Right lung (tissue), 10 donors: Measurements from ENCODE around the gene FPGT. TPM values are rescaled to one million over a fixed set of nuclear protein-coding genes. Genes with fewer than 3 reads are reported as not detected.
"Not testable (repeated sequence)": the region's sequence is repeated elsewhere in the genome, so short reads cannot be mapped to it uniquely, and the experiment has no call there.

Experiments
- DNase-seq, 2 donors: peaks; one replicate each; pipeline ENCODE4 v3.0.0-alpha.2; 2013
- long read RNA-seq, 8 donors: transcript quantifications; one replicate each; lab custom pipeline, GENCODE V29; 2026
- polyA plus RNA-seq, 5 donors: library from polyadenylated mRNA; unstranded; fragments of 120-200 nt; gene quantifications; one replicate each; pipeline versions ENCODE4 v1.2.1 to v1.2.3, GENCODE V29; 2013; ENCODE audit warnings: inconsistent platforms in 1 of 5, low replicate concordance in 1 of 5; ENCODE audit not compliant: insufficient read length in 5 of 5, insufficient read depth in 1 of 5

FPGT gene
- polyA plus RNA-seq: 10 to 100 TPM; 15.1 to 29.9 (median 25.1) TPM
- long read RNA-seq, donor 1, transcript FPGT-202 (4 exons, 3,254 nt): major isoform, 11 of 11 reads
- long read RNA-seq, donor 1, partial matches to known transcripts: 0 of 11 reads
- long read RNA-seq, donor 1, other reads (novel, unspliced or antisense): 0 of 11 reads
- long read RNA-seq, donor 2, transcript FPGT-202 (4 exons, 3,254 nt): major isoform, 5 of 7 reads
- long read RNA-seq, donor 2, partial matches to known transcripts: 0 of 7 reads
- long read RNA-seq, donor 2, other reads (novel, unspliced or antisense): 0 of 7 reads
- long read RNA-seq, donor 3, partial matches to known transcripts: 0 of 1 reads
- long read RNA-seq, donor 3, other reads (novel, unspliced or antisense): 0 of 1 reads
- long read RNA-seq, donor 4, partial matches to known transcripts: 0 of 5 reads
- long read RNA-seq, donor 4, other reads (novel, unspliced or antisense): 0 of 5 reads
- long read RNA-seq, donor 5, transcript FPGT-202 (4 exons, 3,254 nt): major isoform, 16 of 19 reads
- long read RNA-seq, donor 5, partial matches to known transcripts: 0 of 19 reads
- long read RNA-seq, donor 5, other reads (novel, unspliced or antisense): 0 of 19 reads
- long read RNA-seq, donor 6, transcript FPGT-202 (4 exons, 3,254 nt): major isoform, 13 of 13 reads
- long read RNA-seq, donor 6, partial matches to known transcripts: 0 of 13 reads
- long read RNA-seq, donor 6, other reads (novel, unspliced or antisense): 0 of 13 reads
- long read RNA-seq, donor 7, transcript FPGT-202 (4 exons, 3,254 nt): major isoform, 6 of 7 reads
- long read RNA-seq, donor 7, partial matches to known transcripts: 0 of 7 reads
- long read RNA-seq, donor 7, other reads (novel, unspliced or antisense): 0 of 7 reads
- long read RNA-seq, donor 8, partial matches to known transcripts: 0 of 2 reads
- long read RNA-seq, donor 8, other reads (novel, unspliced or antisense): 0 of 2 reads

DNA sequence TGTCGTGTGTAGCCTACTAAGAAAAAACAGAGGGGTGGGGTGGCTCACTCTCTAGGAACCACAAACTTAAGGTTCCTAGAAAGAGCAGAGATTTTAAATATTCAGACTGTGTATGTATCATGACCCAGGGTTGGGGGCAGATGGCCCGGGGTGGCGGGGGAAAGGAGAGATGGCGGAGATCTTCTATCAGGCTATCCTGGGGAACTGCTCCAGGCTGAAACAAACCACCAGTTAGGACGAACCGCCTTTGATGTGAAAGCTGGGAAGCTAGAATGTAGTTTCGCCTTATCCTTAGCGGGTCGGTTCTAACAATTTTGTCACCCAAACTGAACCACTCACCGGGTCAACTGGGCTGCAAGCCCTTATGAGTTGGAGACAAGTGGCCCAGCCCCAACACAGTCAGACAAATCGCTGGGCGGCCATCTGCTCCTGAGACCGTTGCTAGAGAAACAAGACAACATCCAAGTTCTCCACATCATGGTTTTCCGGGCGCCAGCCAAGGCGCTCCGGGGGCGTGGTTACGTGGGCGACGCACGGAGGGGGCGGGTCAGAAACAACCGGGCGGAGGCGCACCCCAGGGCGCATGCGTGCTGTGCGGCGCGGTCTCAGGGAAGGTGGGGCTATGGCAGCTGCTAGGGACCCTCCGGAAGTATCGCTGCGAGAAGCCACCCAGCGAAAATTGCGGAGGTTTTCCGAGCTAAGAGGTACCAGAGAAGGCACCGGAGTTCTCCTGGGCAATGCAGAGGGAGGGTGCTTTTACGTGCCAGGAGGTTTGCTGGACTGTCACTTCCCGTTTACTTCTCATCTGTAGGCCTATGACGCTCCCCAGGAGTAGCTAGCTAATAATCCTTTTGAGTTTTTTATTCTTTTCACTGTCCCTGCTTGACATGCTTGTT, at the start of gene FPGT, which contains the start of gene LRRIQ3:
TSS of gene FPGT (plus strand) at position 586 of the 896 bp plus-strand sequence. CDS start at position 623, 37 bp downstream.
TSS of gene LRRIQ3 (minus strand) at position 520 of the 896 bp plus-strand sequence. CDS start 14,492 bp downstream, outside the sequence.
- peak; percentile 98 for DNase-seq

DNA sequence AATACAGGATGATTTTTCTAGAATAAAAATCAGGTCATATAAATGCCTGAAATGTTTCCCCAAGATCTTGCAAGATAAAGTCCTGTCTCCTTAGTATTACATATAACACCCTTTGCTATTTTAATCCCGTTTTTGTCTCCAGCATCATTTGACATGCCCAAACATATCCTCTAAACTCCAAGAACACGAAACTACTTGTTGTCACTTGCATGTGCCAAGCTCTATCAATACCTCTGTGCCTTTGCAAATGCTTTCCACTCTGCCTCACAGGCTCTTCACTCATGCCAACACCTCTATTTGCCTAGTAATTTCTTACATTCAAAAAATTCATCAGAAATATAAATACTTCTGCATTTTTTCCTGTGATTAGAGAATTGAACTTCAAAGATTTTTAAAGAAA, 38.0 kb upstream of the FPGT start:
- DNase-seq: no peak

DNA sequence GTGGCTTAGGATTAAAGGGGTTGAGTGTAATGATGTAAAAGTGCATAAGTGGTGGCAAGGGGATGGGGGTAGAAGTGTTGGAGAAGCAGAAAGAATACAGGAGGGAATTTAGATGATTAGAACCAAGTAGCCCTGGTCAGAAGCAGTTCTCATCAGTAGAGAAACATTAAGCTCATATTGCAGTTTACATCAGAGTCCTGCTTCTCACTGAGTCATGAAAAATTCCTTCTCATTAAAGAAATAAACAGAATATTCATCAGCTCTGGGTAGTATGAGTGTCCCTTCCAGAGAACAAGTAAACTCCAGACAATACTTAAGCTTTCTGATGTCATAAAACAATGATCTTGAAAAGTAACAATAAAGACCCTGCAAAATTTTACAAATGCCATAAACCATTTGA, 36.5 kb upstream of the FPGT start:
- DNase-seq: no peak

DNA sequence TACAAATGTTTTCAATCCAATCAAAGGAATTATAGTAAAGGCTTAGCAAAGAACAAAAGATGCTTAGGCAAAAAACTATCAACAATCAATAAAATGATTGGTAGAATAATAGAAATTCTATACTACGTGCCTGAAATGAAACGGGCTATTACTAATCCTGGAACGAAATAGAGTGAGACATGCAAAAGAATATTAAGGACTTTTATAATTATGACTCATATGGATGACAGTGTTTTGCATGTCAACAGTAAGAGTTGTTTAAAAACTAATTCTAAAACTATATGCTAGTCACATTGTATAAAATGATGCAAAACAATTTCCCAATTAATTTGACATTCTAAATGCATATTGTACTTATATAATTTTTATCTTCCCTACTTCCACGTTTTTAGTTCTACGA, 35.7 kb upstream of the FPGT start:
- no peak for DNase-seq

DNA sequence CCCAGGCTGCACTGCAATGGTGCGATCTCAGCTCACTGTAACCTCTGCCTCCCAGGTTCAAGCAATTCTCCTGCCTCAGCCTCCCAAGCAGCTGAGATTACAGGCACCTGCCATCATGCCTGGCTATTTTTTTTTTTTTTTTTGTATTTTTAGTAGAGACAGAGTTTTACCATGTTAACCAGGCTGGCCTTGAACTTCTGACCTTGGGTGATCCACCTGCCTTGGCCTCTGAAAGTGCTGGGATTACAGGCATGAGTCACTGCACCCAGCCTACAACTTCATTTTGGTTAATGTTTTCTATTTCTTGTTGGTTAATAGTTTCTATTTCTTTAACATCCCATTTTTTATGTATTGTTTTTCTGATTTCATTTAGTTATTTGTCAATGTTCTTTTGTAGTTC, 23.6 kb upstream of the FPGT start:
- not testable (repeated sequence) for DNase-seq

DNA sequence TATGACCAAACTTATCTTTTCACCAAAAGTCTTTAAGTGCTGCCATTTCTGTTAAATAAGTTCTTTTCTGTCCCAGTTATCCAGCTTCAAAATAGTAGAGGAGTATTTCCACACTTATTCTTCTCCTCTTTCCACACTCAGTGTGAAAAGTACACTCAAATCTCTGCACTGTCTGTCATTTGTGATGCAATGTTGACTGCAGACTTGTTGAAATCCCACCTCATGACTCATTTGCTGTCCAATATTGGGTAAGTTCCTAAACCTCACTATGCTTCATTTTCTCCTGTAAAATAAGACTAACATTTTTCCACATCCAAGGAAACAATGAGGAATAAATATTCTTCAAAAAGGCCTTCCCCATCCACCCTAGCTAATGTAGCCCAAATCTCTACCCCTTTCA, 17.6 kb upstream of the FPGT start:
- no peak for DNase-seq

DNA sequence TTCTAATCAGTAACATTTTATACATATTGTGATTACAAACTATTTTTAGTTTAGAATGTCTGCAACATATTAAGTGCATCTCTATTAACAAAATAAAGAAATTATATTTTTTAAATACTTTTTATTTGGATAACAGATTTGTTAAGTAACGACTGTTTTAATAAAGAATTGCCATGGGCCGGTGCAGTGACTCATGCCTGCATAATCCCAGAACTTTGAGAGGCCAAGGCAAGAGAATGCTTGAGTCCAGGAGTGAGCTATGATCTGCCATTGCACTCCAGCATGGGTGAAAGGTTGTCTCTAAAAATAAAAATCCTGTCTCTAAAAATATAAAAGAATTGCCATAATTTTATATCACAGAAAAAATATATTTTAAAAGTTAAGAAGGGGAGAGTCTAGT, 4.1 kb upstream of the FPGT start:
- no peak for DNase-seq

DNA sequence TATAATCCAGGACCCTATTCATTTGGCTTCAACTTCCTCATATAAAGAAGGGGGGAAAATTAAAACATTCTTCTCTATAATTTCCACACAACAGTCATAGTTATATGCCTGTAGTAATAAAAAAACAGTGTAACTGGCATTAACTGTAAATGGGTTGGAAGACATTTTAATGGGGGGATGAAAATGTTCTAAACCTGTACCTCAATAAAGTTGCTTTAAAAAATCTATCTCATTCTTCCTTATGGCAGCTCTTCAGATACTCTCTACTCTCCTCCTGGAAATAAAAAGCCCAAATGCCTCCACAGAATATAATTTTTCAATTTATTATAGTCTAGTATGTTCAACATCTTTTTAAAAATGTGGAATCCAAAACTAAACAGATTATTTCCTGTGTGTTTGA, 2.7 kb upstream of the FPGT start:
- no peak for DNase-seq

DNA sequence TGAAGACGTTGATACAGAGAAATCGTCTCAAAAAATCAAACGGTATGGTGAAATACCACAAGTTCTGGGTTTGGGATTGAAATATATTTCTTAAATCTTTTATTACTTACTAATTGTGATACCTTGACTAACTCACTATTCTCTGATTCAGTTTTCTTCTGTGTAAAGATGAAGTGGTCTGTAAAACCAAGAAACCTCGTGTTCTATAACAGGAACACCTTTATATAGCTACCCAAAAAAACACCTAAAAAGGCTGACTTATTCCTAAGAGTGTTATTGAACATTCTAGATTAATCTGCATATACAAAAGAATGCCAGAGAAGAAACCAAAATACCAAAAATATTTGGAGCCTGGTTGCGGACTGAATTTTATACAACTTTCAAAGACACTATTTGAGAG, 787 bp upstream of the FPGT start:
- DNase-seq: no peak

DNA sequence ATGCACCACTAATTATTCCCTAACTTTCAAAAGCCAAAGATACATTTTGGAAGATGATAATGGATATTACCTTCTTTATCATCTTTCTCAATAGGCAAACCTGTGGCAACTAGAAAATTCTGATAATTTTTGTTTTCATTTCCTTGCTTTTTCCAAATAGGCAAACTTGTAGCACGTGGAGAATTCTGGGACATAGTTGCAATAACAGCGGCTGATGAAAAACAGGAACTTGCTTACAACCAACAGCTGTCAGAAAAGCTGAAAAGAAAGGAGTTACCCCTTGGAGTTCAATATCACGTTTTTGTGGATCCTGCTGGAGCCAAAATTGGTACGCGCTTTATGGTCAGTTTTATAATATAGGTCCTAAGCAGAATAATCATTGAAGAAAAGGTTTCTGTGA, 1.5 kb downstream of the FPGT start:
- no peak for DNase-seq

DNA sequence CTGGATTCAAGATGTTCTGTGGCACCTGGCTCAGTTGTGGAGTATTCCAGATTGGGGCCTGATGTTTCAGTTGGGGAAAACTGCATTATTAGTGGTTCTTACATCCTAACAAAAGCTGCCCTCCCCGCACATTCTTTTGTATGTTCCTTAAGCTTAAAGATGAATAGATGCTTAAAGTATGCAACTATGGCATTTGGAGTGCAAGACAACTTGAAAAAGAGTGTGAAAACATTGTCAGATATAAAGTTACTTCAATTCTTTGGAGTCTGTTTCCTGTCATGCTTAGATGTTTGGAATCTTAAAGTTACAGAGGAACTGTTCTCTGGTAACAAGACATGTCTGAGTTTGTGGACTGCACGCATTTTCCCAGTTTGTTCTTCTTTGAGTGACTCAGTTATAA, 7.2 kb downstream of the FPGT start:
- no peak for DNase-seq

DNA sequence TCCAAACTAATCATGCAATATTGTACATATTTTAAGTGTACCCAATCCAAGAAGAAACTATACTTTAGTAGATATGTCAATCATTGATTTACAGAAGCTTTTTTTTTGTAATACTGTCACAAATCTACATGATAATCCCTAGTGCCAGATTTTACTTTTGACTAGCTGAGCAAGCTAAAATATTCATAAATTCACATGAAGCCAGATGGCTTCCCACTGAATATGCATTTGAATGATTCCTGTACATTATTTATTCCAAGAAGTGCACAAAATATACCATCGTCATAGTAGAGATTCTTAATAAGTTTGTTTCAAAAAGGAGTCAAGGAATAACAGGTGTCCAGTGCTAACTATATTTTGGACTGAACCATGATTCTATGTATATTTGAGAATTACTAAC, 17.2 kb downstream of the FPGT start:
- no peak for DNase-seq

DNA sequence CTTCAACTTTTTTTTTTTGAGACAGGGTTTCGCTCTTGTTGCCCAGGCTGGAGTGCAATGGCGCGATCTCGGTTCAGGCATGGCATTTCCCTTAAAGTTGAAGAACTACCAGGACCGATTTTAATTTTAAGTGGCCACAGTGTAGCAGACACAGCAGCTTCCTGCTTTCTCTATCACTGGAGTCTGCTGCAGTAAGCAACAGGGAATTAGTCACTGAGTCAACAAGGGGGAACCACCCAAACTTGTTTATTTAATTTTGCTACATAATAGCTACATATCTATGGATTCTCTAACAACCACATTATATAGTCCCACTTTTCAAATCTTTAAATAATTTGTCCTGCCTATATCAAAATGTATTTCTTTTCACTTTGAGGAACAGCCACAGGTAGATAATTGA, 24.7 kb downstream of the FPGT start:
- no peak for DNase-seq

DNA sequence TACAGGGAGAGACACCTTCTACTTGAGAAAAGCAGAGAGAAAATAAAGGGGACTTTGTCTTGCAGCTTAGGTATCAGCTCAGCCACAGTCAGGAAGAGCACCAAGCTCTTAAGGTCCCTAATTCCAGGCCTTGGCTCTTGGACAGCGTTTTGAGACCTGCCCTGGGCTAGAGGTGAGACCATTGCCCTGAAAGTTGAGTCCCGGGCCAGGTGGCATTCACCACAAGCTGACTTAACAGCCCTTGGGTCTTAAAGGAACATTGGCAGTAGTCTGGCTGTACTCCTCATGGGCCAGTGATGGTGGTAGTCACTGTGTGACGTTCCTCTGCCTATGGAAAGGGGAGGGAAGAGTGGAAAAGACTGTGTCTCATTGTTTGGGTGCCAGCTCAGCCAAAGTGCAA, 25.4 kb downstream of the FPGT start:
- DNase-seq: no peak

DNA sequence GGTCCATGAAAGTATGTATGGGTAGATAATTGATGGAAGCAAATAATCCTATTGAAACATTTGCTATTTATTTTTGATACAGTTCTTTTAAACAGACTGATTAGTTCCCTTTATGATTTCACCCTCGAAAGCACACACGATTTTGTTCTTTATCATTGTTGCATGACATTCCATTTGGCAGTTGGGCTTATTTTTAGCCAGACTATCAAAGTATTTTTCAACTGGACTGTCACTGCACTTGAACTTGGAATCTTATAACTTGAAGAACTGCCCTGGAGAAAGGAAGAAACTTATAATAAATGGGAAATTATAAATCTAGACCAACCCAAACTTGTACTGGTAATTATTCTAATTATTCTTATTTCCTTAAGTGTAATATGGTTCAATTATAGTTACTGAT, 37.1 kb downstream of the FPGT start, which contains the start of gene TNNI3K:
TSS of gene TNNI3K (plus strand) at position 235 of the 400 bp plus-strand sequence. CDS start at position 300, 65 bp downstream.
- DNase-seq: no peak

DNA sequence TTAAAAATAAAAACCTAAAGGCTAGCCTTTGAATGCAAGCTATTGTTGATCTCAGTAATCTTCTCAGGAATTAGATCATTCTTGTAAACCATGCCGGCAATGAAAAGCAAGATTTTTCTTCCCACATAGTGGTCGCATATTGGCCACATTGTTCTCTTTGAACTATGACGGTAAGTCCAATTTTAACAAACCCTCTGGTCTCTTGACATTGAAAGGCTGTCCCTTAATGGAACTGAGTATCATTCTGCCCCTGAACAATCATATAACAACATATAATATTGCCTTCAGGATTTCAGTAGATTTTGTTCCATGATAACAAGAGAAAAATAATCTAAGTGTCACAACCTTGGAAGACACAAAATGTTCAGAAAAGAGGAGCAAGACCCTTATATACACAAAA, 38.4 kb downstream of the FPGT start:
- no peak for DNase-seq

DNA sequence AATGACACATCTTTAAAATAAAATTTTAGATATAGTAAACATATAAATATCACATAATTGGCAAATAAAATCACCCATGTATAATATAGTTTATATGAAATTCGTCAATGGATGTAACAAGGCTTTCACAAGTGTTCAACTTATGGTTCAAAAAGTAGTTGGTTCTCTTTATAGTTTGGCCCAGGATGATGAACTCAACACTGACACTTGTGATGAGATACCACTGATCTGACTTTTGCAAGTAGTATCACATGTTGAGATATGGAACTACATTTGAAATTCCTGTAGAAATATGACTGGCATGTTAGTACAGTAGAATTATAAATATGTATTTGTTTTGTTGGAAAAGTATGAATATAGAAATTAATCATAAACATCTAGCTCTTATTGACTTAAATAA, 39.0 kb downstream of the FPGT start:
- DNase-seq: no peak

DNA sequence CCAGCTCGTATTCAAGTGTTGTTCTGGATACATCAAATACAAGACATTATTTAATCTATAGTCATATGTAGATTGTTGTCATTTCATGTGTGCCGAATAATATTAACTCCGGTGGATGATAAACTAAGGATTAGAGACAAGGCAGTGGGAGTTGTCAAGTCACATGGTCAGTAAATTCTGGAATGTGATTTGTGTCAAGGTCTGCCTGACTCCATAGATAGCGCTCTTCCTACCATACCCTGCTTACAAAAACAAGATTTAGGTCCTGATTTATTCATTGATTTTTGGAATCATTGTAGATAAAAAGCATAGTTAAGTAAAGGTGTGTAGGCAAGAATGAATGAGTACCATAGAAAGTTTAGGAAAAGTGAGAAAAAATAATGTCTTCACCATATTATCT, 39.7 kb downstream of the FPGT start:
- DNase-seq: no peak

DNA sequence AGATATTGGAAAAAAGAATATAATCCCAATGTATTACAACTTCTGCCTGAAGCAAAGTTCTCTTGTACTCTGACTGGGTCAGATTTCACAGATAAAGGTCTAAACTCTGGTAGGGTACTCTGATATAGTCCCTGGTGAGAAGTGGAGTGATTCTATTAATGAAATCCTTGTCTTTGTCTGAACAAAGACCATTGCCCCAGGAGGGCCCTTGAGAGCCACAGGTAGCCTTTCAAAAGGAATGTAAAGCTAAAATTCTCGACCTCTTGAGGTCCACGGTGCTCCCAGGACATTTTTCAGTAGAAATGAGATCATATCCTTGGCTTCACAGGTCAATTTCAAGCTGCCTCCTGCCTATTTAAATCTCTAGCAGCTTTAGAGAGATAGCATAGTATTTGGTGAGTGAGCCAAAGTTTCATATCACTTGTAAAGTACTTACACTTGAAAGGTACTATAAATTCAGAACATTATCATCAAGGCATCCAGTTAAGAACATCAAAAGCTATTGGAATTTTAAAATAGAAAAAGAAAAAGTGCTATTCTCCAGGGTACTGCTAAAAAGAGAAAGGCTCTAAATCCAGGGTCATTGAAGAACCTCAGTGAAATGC, 47.2 kb downstream of the FPGT start:
- DNase-seq: no peak

DNA sequence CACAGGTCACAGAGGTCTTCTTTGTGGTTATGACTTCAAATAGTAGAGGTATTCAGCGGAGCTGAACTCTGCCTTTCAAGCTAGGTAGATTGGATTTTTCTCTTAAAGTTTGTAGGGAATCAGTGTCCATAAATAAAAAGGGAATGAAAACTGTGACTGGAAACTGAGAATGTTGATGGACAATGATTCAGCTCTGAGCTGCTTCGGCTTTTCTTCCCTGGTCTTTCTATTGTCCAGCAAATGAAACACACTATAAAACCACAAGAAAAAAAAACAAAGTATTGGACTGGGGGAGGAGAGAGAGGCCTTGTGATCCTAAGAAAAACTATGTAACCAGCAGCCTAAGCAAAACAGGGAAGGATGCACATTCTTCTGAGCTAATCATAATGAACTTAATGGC, 48.3 kb downstream of the FPGT start:
- DNase-seq: no peak
